ENCODE results near the gene CDH4.

Gene CDH4

DNA sequence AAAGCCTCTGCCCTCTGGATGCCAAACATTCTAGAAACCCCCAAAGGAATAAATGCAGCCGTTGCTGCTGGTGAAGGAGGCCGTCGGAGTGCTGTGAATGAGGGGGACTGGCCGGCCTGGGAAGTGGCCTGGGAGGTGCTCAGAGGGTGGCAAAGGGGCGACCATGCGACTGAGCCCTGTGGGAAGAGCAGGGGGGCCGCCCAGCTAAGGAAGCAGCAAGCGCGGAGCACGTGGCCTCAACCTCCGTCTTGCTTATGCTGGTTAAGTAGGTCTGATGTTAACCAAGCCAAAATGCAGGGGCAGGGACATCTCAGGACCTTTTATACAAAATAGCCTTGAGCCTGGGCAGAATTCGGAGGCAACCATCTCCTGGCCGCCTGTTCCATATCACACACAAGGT lies 432.1 kb downstream of the CDH4 start:
- DNase-seq: no peak

DNA sequence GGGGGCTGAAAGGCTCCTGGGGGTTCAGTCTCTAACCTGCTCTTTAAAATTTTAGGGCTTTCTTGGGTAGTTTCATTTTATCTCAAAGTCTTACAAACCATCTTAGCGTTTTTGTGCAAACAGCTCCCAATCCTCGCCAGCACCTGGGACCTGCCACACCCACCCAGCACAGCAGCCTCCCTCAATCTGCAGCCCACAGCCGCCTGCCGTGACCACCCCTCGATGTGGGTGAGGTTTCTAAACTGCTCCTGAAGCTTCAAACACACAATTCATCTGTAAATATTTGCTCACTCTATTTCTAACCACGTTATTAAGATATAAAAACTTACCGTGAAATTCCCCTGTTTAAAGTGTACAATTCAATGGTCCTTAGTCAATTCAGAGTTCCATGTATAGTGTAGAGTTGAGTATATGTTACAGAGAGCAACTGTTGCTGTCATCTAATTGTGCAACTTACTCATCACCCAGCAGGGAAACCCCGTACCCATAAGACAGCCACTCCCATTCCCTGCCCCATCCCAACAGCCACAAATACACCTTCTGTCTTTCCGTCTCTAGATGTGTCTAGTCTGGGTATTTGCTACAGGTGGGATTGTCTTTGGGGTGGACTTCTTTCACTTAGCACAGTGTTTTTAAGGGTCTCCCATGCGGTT lies 432.6 kb downstream of the CDH4 start:
- no peak for DNase-seq

DNA sequence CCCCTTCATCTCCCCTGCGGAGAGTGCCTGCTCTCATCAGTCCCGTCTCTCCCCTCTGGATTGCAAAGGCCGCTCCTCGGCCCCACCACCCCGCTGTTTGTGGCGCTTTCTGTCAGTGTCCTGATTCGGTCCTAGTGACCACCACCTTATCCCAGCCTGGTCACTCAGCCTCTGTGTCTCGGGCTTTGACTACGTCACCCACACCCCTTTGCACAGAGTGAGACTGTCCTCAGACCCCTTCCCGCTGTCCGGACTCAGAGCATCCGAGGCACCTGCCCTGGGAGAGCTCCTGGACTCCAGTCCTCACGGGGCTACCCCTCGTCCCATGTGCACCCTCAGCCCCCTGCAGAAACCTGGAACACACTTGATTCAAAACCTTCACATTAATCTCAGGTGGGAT lies 433.4 kb downstream of the CDH4 start:
- no peak for DNase-seq

DNA sequence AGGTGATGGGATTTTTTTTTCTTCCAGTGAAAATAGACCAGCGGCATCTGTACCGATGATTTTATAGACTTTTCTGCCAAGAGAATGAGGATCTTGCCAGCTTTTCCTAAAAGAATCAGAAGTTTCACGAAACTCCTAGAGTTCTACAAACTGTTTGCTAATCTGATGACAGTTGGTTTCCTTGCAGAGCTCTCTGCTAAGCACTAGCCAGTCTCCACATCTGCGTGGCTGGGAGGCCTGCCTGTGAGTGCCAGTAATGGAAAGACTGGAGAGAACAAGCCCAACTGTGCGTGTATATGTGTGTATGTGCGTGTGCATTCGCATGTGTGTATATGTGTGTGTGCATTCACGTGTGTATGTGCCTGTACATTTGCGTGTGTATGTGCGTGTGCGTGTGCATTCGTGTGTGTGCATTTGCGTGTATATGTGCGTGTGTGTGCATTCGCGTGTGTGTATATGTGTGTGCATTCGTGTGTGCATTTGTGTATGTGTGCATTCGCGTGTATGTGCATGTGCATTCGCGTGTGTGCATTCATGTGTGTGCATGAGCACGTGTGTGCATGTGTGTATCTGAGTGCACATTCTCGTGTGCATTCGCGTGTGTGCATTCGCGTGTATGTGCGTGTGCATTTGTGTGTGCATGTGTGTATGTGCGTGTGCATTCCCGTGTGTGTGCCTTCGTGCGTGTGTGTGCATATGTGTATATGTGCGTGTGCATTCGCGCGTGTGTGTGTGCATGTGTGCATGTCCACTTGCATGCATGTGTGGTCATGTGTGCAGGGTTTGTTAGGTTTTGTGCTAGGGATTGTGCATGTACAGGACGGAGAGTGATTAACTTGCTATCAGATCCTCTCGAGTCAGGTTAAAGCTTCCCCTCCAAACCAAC lies 434.2 kb downstream of the CDH4 start:
- DNase-seq: no peak

DNA sequence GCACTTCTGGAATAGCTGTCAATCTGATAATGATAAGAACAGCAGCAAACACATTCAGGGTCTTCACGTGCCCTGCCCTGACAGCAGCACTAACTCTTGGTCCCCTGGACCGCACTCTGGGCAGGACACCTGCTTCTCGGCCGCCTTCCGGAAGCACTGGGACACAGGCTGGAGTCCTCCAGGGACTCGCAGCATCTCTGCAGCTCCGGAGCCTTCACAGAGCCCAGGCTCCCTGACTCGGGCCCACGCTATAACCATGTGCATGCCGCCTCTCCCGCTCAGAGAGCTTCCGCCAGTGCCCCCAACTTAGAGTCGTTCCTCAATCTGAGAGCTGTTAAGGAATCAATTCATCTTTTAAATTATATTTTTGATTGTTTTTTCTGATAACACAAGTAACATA lies 436.4 kb downstream of the CDH4 start:
- no peak for DNase-seq

DNA sequence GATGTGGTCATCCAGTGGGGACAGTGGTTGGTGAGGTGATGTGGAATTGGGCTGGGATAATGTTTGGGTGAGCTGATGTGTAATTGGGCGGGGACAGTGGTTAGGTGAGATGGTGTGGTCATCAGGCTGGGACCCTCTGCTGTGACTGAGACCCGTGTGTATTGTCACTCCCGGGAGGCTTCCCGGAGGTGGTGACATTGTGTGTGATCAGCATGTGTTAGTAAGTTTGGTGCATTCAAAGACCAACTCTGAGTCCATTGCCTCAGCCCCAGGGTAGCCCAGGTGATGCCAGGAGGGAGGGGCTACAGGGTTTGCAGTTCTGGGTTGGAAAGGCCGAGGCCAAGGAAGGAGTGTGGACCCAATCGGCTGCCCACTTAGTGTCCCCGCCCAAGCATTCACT lies 438.1 kb downstream of the CDH4 start:
- no peak for DNase-seq

DNA sequence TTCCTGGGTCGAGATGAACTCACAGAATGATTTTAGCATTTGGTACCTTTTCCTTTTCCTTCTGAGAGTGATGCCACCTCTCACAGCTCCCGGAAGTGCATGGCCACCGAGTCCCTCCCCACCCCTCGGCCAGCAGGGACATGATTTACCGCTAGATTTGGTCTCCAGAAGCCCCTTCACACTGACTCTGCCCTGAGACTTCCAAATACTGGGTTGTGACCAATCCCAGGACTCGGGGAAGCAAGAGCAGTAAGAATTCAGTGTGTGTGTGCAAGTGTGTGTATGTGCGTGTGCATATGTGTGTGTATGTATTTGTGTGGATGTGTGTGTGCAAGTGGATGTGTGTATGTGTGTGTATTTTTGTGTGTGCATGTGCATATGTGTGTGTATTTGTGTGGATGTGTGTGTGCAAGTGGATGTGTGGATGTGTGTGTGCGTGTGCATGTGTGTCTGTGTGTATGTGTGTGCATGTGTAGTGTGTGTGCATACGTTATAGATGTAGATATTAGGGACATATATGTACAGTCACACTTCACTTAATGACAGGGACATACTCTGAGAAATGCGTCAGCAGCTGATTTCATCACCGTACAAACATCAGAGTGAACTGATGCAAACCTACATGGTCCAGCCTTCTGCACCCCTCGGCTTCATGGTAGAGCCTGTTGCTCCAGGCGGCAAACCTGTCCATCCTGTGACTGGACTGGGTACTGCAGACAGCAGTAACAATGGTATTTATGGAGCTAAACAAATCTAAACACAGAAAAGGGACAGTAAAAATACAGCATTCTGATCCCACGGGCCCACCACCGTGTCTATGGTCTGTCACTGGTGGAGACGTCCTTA lies 439.2 kb downstream of the CDH4 start:
- no peak for DNase-seq

DNA sequence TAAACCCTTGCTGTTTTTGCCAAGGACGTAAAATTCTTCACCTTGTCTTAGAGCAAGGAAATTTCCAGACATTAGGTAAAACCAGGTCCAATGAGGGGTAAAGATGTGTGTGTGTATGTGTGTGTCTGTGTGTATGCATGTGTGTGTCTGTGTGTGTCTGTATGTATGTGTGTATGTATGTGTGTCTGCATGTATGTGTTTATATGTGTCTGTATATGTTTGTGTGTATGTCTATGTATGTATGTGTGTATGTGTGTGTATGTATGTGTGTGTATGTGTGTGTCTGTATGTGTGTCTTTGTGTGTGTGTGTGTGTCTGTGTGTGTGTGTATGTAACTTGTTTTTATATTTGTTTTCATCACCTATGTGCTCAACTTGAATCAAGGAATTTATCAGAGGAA lies 439.9 kb downstream of the CDH4 start:
- DNase-seq: no peak

DNA sequence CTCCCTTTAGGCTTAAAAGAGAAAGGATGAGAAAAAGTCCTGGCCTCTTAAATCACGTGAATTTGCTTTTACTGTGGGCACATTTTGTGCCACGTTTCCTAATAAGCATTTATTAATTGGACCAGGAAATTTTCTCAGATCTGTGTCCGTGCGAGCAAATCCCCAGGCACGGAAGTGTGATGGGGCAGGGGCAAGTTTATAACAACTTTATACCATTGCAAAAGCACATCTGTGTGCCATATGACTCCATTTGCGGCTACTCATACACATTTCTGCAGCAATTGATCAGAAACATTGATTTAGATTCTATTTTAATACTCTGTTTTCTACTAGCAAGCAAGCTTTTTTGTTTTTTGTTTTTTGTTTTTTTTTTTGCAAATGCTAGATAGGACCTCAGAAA lies 440.4 kb downstream of the CDH4 start:
- no peak for DNase-seq

DNA sequence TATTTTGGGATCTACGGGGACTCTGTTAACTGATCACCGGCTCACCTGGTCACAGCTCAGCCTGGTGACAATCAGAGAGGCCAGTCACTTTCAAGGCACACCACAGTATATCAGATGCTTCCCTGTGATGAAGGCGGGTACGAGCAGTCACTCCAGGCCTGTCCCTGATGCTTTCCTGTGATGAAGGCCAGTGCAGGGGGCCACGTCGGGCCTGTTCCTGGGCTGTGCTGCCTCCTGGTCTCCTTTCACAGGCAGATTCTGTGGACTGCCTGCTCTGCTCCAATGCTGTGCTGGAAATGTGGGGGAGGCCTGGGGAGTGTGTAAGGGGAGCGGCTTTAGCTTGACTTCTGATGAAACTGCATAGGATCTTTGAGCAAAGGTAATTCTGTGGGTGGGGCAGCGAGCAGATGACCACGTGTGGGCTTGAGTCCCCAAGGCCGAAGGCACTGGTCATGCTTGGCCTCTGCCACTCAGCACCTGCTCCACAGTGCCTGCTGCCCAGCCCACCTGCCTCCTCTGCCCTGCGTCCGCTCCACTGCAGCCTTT lies 441.1 kb downstream of the CDH4 start:
- no peak for DNase-seq

DNA sequence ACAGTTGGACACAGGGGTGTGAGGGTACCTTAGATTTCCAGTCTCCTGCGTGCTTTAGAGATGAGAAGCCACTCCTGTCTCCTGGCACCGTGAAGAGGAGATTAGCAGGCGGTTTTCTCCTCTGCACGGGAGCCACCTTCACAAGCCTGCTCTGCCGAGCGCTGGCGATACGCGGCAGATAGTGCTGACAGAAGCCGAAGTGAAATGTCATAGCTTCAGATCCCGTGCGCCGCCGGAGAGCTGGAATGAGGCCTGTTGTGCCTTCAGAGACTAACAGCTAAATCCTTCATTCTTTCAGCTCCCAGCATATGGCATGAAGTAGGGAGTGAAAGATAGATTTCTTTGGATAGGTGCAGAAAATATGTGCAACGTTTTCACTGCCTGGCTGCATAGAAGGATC lies 442.6 kb downstream of the CDH4 start:
- DNase-seq: no peak

DNA sequence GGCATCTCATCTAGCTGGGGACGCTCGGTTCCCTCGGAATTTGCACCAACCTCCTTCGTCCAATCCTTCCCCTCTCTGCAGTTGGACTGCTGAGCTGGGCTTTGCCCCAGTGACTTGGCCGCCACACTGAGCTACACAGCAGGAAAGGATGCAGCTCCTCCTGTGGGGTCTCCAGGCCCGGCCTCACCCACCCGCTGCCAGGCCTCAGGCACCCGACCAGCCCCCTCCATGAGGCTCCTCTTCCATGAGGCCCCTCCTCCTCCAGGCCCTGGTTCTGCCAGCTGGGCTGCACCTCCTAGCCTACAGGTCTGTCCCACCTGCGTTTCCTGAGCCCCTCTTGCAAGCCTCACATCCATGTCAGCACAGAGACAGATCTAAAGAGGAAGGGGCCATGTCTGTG lies 443.7 kb downstream of the CDH4 start:
- DNase-seq: no peak

DNA sequence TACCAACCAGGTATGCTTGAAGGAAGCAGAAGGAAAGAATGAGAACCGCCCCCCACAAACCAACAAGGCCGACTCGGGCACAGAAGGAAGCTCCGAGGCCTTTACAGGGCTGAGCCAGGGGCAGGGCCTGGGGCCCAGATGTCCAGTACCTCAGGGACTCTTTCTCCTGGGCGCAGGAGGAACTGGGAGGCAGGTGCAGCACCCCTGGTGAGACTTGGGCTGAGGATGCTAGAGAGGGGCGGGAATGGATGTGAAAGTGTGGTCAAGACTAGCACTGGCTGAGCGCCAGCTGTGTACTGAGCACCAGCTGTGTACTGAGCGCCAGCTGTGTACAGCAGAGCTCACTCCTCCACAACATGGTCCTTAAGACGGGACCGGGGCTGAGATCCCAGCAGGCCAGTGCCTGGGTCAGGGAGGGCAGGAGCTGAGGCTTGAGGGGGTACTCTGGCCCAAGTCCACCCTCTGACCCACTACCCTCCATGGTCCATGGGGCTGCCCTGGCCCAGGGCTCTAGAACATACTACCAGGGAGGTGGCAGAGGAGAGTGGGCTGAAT lies 444.2 kb downstream of the CDH4 start:
- no peak for DNase-seq

DNA sequence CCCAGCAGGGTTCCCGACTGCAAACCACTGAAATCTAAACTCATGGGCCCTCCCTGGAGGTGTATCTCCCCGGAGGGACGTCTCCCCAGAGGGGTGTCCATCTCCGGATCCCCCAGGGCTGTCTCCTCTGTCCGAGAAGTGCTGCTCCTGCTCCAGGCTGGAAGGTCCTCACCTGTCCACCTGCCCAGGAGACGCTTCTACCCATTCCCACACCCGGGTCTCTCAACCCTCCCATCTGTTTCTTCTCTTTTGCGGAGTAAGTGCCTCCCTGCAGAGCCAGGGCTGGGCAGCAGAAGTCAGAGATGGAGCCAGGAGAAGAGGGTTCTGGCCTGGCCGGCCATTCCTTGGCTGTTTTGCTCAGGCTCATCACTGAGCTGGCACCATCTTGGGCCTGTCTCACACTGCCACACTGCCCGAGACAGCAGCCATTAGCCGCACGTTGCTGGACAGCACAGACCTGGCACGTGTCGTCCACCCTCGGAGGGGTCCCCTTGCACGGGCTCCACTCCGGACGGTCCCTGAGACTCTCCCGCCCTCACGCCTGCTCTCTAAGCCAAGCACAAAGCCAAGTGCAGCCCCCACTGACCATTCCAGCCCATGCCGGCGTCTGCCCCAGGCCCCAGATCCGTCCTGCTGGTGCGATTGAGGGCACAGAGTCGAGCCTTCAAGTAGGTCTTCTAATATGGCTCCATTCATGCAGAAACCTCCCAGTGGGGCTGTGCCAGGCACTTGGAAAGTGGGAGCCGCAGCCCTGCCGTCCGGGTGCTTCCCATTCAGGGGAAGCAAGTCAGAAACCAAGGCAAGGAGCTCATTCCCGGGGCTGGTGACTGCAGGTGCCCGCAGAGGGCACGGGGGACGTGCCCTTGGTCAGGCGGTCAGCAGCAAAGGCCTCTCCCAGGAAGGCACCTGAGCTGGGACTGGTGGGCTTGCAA lies 445.9 kb downstream of the CDH4 start:
- no peak for DNase-seq

DNA sequence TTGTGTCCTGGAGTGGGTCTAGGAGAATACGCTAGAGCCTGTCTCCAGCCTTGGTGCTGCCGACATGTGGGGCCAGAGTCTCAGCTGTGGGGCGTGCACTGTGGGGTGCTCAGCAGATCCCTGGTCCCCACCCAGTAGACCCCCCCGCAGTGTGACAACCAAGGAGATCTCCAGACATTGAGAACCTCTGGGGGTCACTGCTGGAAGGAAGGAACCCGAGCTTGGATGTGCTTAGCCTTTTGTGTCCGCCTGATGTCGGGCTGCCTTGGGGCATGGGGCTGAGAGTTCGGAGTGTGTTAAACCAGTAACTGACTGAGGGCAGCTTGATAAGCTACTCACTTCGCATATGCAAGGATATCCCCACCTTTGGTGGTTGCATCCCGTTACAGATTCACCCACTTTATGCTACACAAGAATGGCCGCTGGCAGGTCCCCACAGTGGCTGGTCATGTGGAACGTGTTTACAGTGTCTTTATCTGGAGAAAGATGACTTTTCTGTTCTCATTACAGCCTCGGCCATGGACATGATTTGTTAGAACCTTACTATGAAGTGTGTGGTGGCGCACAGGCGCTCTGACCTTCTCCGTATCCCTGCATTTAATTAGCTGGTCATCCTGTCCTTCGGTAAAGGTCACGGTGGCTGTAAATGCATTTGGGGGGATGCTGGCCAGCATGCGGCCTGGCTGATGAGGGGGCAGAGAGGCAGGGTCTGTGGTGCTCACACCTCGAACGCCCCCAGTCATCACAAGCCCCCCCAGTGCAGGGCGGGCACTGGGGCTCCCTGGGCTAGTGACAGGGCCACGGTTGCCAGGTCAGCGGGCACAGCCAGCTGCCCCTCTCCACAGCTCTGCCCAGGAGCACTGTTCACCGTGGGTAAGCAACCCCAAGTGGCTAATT lies 446.8 kb downstream of the CDH4 start:
- DNase-seq: no peak

DNA sequence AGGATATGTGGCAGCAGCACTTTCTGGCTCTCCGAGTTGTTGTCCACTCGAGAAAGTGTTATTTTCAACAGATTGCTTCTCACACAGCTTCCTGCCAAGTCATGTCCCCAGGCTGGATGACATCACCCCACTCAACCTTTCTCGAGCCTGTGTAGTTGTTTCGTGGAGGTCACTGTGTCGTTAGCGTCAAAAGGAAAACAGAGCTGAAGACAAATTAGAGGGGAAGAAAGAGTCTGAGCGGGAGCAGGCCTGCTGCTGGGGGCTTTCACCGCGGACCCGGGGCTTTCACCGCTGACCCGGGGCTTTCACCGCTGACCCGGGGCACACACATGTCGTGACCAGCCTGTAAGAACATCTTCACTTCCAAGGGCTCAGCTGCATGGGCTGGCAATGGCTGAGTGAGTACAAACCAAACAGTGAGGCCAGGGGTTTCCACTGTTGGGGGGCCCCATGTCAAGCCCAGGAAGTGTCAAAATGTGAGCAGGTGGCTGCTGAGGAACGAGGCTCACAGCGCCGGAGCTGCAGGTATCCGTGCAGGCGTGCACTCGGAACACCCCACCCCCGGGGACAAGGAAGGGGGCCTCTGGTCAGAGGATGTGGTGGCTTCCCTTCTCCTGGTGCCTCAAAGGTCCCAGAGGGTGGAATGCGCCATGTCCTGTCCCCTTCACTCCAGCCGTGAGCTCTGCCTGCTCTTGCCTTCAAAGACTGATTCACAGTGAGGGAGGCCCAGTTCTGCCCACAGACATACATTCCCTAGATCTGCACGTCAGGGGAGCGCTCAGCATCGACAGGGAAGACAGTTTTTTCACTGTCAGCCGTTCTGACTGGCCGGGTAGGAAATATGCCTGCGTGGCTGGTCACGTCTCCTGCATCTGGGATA lies 447.7 kb downstream of the CDH4 start:
- no peak for DNase-seq

DNA sequence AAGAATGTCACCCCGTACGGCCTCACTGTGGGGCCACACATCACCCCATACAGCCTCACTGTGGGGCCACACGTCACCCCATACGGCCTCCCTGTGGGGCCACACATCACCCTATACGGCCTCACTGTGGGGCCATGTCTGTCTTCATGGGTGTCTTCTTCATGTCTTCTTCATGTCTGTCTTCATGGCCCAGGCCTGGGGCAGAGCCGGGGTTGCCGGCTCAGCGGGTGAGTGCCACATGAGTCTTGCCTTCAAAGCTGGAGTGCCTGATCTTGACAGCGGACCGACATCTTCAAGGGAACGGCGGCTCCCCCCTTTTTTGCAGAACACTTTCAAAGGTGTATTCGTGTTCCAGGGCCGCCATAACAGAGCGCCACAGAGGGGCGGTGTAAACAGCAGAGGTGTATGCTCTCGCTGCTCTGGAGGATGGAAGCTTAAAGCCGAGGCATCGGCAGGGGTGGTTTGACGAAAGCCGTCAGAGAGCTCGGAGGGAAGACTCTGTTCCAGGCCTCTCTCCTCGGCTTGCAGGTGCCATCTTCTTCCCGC lies 448.6 kb downstream of the CDH4 start:
- no peak for DNase-seq

DNA sequence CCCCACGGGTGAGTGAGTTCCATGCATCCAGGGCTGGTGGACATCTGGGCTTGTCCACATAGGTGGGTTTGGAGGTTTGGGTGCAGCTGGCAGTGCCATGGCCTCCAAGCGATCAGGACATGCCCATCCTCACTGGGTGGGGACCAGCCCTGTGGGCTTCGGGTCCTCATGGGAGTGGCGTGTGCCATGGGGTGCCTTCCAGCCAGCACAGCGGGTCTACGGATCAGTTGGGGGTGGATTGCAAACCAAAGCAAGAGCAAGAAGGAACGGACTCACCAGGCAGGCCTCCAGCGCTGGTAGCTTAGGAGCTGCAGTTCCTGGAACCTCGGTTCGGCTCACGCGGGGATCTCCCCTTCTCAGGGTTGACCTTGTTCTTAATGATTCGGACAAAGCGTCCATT lies 449.3 kb downstream of the CDH4 start:
- no peak for DNase-seq

DNA sequence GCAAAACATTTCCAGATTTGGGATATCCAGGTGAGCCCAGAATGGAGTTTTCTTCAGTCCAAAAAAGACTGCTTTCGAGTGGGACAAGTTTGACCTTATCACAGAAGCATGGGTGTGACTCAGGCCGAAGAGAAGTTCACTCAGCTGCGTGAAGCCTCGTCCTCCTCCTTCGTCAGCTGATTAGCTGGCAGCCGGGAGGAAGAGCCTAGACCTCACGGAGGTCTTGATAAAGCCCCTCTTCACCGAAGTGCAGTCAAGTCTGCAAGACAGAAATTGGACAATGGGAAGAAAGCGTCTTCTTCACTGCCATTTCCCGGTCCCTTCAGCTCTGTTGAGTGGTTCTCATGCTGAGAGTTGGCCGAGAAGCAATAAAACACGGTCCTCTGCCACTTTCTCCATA lies 449.7 kb downstream of the CDH4 start:
- no peak for DNase-seq

DNA sequence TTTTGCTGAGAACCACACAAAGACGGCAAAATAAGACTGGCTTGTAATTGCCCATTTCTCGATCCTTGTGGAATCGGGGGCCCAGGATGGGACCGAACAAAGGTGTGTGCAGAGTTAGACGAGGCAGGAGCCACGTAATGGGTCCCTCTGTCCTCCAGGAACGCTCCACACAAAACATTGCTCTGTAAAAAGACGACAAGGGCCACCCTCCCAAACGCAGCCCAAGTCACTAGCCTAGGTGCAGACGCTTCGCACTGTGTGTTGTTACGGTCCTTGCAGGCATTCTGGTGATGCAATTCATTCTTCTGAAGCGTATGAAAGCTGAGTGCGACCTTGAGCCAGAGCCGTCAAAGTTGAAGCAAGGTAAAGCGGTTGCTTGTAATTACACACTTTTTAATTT lies 450.2 kb downstream of the CDH4 start:
- no peak for DNase-seq

Measured in NCI-H774 (cell line).